ENCODE results near the gene ALKBH6.

ALKBH6 gene

DNA sequence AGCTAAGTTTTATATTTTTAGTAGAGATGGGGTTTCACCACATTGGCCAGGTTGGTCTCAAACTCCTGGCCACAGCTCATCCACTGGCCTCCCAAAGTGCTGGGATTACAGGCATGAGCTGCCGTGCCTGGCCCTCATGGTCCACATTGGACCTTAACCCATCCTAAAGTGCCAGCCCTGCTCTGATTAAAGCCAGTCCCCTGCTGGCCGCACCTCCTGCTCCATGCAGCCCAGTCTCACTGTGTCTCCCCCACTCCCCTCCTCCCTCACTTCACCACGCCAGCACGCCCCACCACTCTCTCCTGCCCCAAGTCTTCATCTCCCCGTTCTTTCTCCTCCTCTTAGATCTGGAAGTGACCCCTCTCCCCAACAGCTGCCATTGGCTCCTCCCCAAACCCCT lies 35.7 kb downstream of the ALKBH6 start:
- ATAC-seq: no peak
- TF ChIP-seq, protein P1, sequence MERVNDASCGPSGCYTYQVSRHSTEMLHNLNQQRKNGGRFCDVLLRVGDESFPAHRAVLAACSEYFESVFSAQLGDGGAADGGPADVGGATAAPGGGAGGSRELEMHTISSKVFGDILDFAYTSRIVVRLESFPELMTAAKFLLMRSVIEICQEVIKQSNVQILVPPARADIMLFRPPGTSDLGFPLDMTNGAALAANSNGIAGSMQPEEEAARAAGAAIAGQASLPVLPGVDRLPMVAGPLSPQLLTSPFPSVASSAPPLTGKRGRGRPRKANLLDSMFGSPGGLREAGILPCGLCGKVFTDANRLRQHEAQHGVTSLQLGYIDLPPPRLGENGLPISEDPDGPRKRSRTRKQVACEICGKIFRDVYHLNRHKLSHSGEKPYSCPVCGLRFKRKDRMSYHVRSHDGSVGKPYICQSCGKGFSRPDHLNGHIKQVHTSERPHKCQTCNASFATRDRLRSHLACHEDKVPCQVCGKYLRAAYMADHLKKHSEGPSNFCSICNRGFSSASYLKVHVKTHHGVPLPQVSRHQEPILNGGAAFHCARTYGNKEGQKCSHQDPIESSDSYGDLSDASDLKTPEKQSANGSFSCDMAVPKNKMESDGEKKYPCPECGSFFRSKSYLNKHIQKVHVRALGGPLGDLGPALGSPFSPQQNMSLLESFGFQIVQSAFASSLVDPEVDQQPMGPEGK (CRISPR knock-in tag; IDR thresholded peaks at IDR 0.05; ENCODE audit: borderline replicate concordance): no peak
- TF ChIP-seq, protein P2, sequence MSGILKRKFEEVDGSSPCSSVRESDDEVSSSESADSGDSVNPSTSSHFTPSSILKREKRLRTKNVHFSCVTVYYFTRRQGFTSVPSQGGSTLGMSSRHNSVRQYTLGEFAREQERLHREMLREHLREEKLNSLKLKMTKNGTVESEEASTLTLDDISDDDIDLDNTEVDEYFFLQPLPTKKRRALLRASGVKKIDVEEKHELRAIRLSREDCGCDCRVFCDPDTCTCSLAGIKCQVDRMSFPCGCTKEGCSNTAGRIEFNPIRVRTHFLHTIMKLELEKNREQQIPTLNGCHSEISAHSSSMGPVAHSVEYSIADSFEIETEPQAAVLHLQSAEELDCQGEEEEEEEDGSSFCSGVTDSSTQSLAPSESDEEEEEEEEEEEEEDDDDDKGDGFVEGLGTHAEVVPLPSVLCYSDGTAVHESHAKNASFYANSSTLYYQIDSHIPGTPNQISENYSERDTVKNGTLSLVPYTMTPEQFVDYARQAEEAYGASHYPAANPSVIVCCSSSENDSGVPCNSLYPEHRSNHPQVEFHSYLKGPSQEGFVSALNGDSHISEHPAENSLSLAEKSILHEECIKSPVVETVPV (CRISPR knock-in tag; IDR thresholded peaks at IDR 0.05): no peak
- TF ChIP-seq BACH2 (CRISPR knock-in tag; IDR thresholded peaks at IDR 0.05; ENCODE audit: borderline replicate concordance) (no peak), ZNF565 (CRISPR knock-in tag; conservative IDR thresholded peaks at IDR 0.05; ENCODE audit: low read depth) (no peak), ARNTL (CRISPR knock-in tag; IDR thresholded peaks at IDR 0.05; ENCODE audit: borderline replicate concordance, low read depth) (no peak)

GRCh38 chr19:35977446-35978222 lies 36.4 kb downstream of the ALKBH6 start:
- ATAC-seq: peak; percentile 58; the same call in 2 of the 3 replicates
- TF ChIP-seq, protein P1 (CRISPR knock-in tag; IDR thresholded peaks at IDR 0.05; ENCODE audit: borderline replicate concordance): no peak
- no peak for TF ChIP-seq ISL1 (CRISPR knock-in tag; IDR thresholded peaks at IDR 0.05)
- TF ChIP-seq RARB (CRISPR knock-in tag; IDR thresholded peaks at IDR 0.05): no peak
- no peak for TF ChIP-seq CSDC2 (CRISPR knock-in tag; IDR thresholded peaks at IDR 0.05)
- TF ChIP-seq, protein P2 (CRISPR knock-in tag; IDR thresholded peaks at IDR 0.05): no peak
- TF ChIP-seq TOX (CRISPR knock-in tag; IDR thresholded peaks at IDR 0.05; ENCODE audit: borderline replicate concordance): no peak
- no peak for TF ChIP-seq ZNF565 (CRISPR knock-in tag; conservative IDR thresholded peaks at IDR 0.05; ENCODE audit: low read depth)

DNA sequence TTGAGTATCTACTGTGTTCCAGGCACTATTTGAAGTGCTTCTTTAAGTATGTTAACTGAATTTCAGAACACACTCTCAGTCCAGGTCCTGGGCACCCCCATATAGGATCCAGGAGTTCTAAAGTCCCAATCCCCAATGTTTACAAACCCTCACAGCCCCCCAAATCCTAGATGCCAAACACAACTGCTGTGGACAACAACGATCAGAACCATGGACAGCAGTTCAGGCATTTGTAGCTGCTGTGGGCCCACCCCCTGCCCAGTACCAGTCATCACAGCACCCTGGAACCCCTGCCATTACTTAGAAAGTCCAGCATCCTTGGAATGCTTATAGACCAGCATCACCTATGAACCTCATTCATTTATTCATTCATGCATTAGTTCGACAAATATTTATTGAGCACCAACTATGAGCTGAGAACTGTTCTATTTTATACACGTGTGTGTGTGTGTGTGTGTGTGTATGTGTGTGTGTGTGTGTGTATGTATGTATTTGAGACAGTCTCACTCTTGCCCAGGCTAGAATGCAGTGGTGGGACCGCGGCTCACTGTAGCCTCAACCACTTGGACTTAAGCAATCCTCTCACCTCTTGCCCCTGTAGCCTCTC lies 38.3 kb downstream of the ALKBH6 start:
- 0 out of 3 replicates have a peak, but pooled peaks have one; percentile 47 for ATAC-seq
- TF ChIP-seq, protein P1 (CRISPR knock-in tag; IDR thresholded peaks at IDR 0.05; ENCODE audit: borderline replicate concordance): no peak

DNA sequence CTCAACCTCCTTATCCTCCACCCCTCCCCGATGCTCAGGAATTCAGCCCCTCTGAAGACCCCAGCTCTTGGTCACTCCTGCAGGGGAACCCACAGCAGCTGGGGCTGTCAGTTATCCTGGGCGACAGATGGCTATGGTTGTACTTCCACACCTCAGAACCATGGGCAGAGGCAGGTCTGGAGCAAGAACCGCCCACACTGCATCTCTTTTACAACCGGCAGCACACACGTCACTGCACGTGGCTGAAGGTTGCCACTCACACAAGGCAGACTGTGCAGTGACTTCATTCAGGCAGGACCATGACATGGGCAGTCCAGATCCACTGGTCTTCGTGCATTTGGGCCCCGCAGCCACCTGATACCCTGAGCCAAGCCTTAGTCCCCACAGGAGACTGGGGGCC lies 40.5 kb downstream of the ALKBH6 start:
- TF ChIP-seq ISL1 (CRISPR knock-in tag; IDR thresholded peaks at IDR 0.05): no peak
- TF ChIP-seq, protein P1 (CRISPR knock-in tag; IDR thresholded peaks at IDR 0.05; ENCODE audit: borderline replicate concordance): no peak
- TF ChIP-seq OSR1 (CRISPR knock-in tag; IDR thresholded peaks at IDR 0.05): no peak
- ATAC-seq: no peak

- ATAC-seq: no peak
- TF ChIP-seq ZNF565 (CRISPR knock-in tag; conservative IDR thresholded peaks at IDR 0.05; ENCODE audit: low read depth): no peak
- TF ChIP-seq, protein P2 (CRISPR knock-in tag; IDR thresholded peaks at IDR 0.05): no peak
- no peak for TF ChIP-seq ESRRG (CRISPR knock-in tag; IDR thresholded peaks at IDR 0.05)
- TF ChIP-seq TOX (CRISPR knock-in tag; IDR thresholded peaks at IDR 0.05; ENCODE audit: borderline replicate concordance): no peak
- no peak for TF ChIP-seq ISL1 (CRISPR knock-in tag; IDR thresholded peaks at IDR 0.05)
- TF ChIP-seq OSR1 (CRISPR knock-in tag; IDR thresholded peaks at IDR 0.05): no peak
- TF ChIP-seq ZFP3 (CRISPR knock-in tag; IDR thresholded peaks at IDR 0.05): no peak
- no peak for TF ChIP-seq BACH2 (CRISPR knock-in tag; IDR thresholded peaks at IDR 0.05; ENCODE audit: borderline replicate concordance)
- no peak for TF ChIP-seq ARNTL (CRISPR knock-in tag; IDR thresholded peaks at IDR 0.05; ENCODE audit: borderline replicate concordance, low read depth)
- TF ChIP-seq, protein P3, sequence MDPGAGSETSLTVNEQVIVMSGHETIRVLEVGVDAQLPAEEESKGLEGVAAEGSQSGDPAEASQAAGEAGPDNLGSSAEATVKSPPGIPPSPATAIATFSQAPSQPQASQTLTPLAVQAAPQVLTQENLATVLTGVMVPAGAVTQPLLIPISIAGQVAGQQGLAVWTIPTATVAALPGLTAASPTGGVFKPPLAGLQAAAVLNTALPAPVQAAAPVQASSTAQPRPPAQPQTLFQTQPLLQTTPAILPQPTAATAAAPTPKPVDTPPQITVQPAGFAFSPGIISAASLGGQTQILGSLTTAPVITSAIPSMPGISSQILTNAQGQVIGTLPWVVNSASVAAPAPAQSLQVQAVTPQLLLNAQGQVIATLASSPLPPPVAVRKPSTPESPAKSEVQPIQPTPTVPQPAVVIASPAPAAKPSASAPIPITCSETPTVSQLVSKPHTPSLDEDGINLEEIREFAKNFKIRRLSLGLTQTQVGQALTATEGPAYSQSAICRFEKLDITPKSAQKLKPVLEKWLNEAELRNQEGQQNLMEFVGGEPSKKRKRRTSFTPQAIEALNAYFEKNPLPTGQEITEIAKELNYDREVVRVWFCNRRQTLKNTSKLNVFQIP (CRISPR knock-in tag; IDR thresholded peaks at IDR 0.05; ENCODE audit: borderline replicate concordance, low read depth): no peak
- no peak for TF ChIP-seq ZC3H10 (CRISPR knock-in tag; IDR thresholded peaks at IDR 0.05)
- no peak for TF ChIP-seq SNAI2 (CRISPR knock-in tag; IDR thresholded peaks at IDR 0.05)
- TF ChIP-seq GLIS3 (CRISPR knock-in tag; IDR thresholded peaks at IDR 0.05): no peak
Observed at GRCh38 chr19:35966771-35967170, 47.2 kb downstream of the ALKBH6 start.

Measured in SK-N-SH treated with all-trans-retinoic acid at 6 μM for 48 hours (cell line).